Sigmoid colon (tissue), 4 donors: Measurements from ENCODE around the gene MLXIP.

ENCODE experiments used
- POLR2A ChIP-seq, 2 donors: fragments of 450-650 bp; IDR thresholded peaks; one replicate each; pipeline ENCODE4 v1.6.1; 2016; ENCODE audit warnings: antibody characterized with exemption in 2 of 2, mild to moderate bottlenecking in 2 of 2, moderate library complexity in 2 of 2
- POLR2AphosphoS5 ChIP-seq, 4 donors: sonication (generic); formaldehyde crosslinking; IDR thresholded peaks; one replicate each; pipeline ENCODE4 v1.6.1; 2017; ENCODE audit warnings: antibody characterized with exemption in 4 of 4
- TF ChIP-seq, protein P1 (sequence below), 4 experiments: fragments of 450-650 bp in 3 of 4; fragments of 200-600 bp in 1 of 4; IDR thresholded peaks; one replicate each; pipeline ENCODE4 v1.5.1; 2016 to 2019; ENCODE audit warnings: antibody characterized with exemption in 4 of 4, mild to moderate bottlenecking in 3 of 4, moderate library complexity in 2 of 4

DNA sequence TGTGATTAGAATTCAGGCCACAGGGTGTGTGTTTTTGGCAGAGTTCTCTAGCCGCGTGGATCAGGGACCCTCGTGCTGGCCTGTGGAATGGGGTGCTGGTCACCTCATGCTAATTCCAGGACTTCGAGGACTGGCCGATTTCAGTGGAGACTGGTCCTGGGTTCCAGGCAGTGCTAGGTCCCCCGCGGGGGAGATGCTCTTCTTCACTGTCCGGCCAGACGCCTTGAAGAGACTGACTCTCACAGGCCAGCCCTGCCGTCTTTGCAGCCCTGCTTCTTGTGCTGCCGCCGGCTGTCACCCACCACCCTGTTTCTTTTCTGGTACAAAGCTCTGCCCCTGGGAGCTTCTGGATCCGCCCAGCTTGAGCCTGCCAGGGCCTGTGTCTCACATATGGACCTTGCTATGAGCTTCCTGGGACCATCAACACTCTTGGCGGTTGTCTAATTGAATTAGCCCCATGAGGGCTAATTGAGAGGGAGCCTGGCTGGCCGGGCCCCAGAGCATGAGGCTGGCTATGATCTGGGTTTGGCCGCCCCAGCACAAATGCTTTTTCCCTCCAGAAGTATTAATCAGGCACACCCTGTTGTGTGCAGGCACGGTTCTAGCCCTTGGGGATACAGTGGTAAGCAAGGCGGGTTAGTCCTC, 8.2 kb downstream of the MLXIP start:
- TF ChIP-seq, protein P1, sequence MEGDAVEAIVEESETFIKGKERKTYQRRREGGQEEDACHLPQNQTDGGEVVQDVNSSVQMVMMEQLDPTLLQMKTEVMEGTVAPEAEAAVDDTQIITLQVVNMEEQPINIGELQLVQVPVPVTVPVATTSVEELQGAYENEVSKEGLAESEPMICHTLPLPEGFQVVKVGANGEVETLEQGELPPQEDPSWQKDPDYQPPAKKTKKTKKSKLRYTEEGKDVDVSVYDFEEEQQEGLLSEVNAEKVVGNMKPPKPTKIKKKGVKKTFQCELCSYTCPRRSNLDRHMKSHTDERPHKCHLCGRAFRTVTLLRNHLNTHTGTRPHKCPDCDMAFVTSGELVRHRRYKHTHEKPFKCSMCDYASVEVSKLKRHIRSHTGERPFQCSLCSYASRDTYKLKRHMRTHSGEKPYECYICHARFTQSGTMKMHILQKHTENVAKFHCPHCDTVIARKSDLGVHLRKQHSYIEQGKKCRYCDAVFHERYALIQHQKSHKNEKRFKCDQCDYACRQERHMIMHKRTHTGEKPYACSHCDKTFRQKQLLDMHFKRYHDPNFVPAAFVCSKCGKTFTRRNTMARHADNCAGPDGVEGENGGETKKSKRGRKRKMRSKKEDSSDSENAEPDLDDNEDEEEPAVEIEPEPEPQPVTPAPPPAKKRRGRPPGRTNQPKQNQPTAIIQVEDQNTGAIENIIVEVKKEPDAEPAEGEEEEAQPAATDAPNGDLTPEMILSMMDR (IDR thresholded peaks at IDR 0.05), result no peak
- TF ChIP-seq POLR2A (IDR thresholded peaks at IDR 0.05), result no peak
- TF ChIP-seq POLR2AphosphoS5 (IDR thresholded peaks at IDR 0.05), result no peak
